Daoy (cell line): Measurements from ENCODE around the gene ADISSP. TPM values are rescaled to one million over a fixed set of nuclear protein-coding genes. Genes with fewer than 3 reads are reported as not detected.

ENCODE experiments used
- DNase-seq: peaks from one replicate; pipeline ENCODE4 v3.0.0-alpha.2; 2015; ENCODE audit warnings: low read depth
- total RNA-seq: library from RNA; depleted of rRNA; stranded (reverse); fragments of >200 nt; shearing (Covaris generic); gene quantifications from 2 replicates; pipeline ENCODE4 v1.2.3, GENCODE V29; 2014

ADISSP gene
- total RNA-seq, 1 experiment from 2014 or later = 40.4 TPM

DNA sequence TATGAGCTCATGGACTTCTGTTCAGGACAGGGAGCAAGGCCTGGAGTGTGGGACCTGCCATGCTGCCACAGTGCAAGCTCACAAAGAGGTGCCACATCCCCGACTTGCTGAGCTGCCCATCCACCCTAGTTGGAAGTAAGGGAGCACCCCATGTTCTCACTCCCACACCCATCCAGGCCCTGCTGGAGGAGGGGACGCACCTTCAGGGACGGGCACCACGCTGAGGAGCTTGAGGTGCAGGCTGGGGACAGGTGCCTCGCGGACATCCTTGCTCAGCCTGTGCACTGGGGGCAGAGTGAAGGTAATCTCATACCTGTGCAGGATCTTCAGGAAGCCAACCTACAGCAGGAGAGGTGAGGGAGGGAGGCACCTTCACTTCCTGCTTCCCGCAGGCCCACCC, 12.3 kb downstream of the ADISSP start:
- DNase-seq = no peak

DNA sequence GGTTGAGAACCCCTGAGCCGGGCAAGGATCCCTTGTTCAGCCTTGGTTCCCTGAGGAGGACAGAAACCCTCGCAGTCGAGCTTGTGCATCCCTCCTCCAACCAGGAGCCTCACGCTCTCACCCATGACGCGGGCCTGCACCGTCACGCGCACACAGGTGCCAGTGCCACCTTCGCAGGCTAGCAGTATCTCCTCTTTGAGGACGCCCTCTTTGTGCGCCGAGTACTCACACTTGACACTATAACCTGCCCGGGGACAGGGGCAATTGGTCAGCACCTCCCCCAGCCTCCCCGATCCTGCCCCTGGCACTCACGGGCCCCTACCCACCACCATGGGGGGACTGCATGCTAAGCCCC, 13.3 kb downstream of the ADISSP start:
- no peak for DNase-seq

DNA sequence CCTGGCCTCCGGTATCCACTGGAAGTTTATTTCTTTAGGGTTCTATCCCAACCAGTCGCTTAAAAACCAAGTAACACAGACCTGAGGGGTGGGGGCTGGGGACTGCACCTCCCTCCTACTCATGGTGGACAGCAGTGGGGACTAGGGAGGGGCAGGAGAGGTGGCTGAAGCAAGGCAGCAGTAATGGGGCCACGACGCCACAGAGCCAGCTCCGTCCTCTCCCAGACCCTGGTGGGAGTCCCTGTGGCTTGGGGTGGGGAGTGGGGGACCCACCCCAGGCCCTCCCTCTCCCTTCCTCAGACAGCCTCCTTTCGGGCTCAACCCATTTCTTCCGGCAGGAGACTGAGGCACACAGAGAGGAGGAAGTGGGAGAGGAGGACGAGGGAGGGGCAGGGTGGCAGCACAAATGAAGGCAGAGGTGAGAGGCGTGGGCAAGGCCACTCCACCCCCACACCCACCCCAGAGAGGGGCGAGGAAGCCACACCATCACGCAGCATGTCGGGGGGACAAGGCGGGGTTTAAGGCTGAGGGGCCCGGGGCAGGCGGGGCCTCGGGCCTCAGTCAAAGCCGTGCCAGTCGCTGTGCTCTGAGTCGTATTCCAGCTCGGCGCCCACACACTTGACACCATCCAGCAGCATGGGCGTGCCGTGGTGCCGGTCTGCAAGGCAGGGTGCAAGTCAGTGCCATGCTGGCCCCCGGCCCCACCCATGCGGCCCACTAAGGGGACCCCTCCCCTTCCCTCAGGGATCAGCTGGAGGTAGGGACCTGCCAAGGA, 13.9 kb downstream of the ADISSP start:
- DNase-seq = no peak

DNA sequence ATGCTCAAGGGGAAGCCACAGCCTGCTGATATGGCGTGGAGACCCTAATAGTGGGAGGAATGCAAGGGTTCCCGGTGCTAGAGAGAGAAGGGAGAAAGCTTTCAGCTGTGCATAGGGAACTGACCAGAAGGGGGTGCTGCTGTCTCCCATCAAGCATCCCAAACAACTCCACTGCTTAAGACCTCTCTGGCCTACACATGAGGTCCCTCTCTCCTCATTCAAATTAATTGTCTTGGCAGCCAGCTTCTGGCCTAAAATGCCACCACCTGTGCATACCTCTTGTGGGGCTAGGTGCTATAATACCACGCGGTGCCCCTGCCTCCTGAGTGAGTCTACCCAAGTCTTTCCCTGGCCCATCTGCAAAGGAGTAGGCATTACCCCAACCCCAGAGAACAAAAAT, 14.5 kb downstream of the ADISSP start:
- DNase-seq = peak; percentile 63

DNA sequence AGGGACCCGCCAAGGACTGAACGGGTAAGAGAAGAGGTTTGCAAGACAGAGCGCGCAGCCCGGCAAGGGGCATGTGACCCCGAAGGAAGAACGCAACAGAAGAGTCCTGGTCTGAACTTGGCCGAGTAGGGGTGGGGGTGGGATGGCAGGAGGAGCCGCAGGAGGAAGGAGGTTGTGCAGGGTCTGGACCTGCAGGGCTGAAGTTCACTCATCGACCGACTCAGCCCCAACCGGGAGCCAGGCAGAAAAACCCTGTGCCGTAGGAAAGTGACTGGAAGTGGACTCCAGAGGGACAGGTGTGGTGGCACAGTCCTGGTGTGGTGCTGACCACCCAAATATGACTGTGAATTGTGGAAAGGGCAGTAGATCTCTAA, 15.2 kb downstream of the ADISSP start:
- DNase-seq = no peak

DNA sequence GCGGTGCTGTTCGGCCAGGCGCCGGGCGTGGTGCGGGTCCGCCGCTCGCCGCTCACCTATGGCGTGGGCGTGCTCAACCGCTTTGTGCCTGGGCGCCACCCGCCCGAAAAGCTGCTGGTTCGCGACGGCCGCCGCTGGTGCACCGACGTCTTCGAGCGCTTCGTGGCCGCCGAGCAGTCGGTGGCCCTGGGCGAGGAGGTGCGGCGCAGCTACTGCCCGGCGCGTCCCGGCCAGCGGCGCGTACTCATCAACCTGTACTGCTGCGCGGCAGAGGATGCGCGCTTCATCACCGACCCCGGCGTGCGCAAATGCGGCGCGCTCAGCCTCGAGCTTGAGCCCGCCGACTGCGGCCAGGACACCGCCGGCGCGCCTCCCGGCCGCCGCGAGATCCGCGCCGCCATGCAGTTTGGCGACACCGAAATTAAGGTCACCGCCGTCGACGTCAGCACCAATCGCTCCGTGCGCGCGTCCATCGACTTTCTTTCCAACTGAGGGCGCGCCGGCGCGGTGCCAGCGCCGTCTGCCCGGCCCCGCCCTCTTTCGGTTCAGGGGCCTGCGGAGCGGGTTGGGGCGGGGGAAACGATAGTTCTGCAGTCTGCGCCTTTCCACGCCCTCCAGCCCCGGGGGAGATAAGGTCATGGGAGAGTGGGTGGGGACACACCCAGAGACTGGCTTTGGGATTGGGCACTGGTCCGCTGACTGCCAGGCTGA, 15.7 kb downstream of the ADISSP start:
- peak; percentile 70 for DNase-seq

DNA sequence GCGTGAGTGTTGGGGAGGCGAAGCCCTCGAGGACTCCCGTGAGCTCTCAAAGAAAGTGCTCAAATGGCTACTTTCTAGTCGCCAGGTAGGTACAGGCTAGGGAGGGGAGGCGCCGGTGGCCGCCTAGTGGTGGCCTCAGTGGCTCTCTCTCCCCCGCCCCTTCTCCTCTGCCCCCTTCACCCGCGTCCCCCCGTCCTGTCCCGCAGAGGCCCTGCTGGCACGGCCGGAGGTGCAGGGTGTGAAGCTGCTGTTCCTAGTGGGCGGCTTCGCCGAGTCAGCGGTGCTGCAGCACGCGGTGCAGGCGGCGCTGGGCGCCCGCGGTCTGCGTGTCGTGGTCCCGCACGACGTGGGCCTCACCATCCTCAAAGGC, 16.3 kb downstream of the ADISSP start:
- DNase-seq = no peak

DNA sequence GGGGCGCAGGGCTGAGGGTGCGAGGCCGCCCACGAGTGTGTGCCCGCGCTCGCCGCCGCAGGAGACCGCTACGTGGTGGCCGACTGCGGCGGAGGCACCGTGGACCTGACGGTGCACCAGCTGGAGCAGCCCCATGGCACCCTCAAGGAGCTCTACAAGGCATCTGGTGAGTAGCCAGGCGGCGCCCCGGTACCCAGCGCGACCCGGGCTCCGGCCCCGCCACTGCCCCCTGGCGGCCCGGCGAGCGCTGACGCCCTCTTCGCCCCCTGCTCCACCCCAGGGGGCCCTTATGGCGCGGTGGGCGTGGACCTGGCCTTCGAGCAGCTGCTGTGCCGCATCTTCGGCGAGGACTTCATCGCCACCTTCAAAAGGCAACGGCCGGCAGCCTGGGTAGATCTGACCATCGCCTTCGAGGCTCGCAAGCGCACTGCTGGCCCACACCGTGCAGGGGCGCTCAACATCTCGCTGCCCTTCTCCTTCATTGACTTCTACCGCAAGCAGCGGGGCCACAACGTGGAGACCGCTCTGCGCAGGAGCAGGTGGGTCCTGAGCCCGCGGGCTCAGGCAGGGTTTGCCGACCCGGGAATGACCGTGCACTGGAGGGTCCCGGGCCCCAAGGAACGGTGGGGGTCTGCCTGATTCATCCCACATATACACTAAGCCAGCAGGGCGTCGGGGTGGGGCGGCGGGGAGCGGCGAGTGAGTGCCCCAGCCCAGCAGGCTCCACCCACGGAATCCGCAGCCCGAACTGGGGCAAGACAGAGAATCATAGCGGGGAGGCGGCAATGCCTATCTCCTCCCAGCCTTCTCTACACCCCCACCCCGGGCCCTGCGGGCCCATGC, 17.6 kb downstream of the ADISSP start:
- no peak for DNase-seq

DNA sequence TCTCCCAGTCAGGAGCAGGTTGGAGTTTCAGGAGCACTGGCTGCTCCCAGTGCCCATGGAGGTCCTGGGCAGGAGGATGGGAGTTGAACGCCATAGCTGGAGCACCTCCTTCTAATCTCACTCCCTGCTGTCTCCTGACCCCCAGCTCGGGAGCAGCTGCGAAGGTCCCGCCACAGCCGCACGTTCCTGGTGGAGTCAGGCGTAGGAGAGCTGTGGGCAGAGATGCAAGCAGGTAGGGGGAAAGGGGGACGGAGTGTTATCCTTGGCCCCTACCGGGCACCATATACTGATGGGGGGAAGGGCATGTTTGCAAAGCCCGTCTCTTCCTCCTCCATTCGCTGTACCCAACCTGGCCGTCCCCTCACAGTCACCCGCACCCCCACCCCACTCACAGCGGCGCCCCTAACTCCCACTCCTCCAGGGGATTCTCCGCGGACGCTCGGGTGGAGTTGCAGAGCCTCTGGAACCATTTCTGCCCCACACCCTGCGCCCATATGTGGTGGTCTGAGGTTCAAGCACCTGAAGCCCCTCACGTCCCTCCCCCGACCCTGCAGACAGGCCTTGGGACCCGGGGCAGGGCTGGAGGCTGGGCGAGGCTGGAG, 18.4 kb downstream of the ADISSP start:
- DNase-seq = no peak

DNA sequence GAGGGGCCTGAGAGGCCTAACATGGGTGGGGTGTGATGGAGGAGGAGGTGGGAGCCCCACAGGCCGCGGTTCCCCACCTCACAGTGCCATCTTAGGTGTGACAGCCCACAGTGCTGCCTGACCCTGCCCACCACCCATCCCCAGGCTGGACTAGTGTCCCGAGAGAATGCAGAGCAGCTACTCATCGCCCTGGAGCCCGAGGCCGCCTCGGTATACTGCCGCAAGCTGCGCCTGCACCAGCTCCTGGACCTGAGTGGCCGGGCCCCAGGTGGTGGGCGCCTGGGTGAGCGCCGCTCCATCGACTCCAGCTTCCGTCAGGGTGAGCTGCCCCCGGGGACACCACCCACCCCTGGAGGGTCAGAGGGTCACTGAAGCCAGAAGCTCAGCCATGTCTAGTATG, 19.5 kb downstream of the ADISSP start:
- no peak for DNase-seq

DNA sequence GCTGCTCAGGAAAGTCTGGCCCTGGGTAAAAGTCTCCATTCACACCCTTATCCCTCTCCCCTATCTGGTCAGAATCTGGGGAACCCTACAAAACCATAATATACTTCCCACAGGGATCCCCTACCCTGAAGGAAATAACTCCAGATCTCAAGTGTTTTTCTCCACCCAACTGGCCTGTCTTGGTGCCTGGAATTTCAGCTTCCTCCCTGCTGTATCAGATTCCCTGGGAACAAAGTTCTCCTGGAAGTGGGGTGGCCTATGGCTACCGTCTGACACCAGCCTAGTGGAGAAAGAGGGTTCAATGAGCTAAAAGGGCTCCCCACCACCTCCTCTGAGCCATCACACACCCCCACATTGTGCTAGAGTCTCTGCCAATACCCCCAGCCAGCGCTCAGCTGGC, 20.1 kb downstream of the ADISSP start:
- no peak for DNase-seq

DNA sequence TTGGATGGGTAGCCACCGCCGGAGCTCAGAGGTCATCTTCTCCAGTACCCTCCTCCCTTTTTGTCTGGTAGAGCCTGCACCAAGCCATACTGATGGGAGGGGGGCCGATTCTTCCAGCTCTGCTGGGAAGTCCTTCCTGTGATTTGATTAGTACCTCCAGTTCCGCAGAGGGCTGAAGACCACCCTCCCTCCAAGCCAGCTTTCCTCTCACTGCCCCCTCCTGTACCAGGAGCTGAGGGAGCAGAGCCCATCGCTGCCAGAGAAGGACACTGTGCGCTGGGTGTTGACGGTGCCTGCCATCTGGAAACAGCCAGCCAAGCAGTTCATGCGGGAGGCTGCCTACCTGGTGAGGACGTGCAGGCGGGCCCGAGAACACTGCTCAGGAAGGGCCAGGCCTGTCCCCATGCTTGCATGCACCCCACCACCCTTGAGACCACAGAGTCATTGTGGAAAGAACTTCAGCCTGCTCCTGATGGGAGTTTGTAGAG, 21.8 kb downstream of the ADISSP start:
- DNase-seq = no peak

DNA sequence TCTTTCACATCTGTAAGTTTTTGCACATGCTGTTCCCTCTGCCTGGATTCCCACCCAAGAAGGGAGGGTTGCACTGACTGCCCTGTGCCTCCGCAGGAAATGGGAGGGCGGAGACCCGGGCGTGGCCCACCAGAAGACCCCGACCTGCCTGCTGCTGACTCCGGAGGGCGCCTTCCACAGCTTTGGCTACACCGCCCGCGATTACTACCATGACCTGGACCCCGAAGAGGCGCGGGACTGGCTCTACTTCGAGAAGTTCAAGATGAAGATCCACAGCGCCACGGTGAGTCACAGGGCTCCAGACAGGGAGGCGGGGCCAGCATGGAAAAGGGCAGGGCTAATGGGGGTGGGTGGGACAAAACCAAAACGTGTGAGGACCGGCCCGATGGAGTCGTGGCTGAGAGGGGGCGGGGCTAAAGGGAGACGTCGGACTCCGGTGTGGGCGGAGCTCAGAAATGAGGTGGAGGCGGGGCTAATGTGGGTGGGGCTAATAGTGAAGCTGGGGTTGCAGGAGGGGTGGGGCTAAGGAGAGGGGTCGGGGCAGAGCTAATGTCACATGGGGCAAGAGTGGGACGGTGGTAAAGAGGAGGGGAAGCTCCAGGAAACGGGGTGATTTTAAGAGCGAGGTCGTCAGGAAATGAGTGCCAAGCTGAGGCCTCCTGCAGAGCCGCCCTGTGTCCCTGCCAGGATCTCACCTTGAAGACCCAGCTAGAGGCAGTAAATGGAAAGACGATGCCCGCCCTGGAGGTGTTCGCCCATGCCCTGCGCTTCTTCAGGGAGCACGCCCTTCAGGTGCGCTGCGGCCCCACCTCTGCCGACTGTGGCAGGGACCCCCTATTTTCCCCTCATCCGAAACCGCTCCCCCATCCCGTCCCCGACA, 22.5 kb downstream of the ADISSP start:
- peak; percentile 65 for DNase-seq

DNA sequence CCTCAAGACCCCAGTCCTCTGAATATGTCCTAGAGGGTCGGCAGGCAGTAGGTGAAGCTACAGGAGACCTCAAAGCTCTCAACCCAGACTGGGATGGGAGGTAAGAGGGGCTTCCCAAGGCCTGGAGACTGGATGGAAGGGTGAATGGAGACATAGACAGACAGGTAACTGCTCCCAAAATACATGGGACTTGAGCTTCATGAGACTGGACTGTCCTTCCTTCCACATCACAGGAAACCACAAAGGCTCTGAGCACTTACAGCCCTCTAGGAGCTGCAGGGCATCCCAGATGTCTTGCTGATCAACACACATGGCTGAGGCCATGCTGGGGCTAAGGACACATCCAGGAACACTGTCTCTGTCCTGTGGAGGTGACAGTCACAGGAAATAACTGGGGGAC, 23.5 kb downstream of the ADISSP start:
- DNase-seq = no peak

DNA sequence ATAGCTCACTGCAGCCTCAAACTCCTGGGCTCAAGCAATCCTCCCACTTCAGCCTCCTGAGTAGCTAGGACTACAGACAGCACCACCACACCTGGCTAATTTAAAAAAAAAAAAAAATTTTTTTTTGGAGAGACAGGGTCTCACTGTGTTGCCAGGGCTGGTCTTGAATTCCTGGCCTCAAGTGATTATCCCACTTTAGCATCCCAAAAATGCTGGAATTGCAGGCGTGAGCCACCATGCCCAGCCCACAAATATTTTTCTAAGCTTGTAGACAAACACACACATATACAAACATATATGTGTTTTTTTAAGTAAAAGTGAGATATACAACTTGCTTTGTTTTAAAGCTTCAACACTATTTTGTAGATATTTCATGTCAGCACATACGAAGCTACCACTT, 24.3 kb downstream of the ADISSP start:
- no peak for DNase-seq

DNA sequence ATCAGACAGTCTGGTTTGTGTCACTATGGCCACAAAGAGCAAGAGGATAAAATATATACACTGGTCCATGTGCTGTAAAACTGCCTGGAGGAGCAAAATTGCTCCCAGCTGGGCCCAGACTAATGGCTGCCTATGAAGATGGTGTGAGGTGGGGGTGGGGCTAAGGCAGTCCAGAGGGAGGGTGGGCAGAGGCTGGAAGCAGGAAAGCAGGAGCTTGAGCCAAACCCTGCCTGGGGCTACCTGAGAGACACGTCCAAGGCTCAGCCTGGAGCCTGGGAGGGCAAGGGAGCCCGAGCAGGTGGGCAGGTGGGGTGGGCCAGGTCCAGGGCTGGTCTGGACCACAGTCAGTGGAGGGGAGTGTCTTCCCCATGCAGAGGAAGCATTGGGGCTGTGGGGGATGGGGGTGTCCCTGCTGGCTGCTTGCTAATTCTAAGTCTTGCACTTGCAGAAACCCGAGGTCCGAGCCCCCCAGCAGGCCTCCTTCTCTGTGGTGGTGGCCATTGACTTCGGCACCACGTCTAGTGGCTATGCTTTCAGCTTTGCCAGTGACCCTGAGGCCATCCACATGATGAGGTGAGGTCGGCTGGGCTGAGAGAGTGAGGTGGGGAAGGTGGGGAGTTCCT, 25.6 kb downstream of the ADISSP start:
- DNase-seq = no peak

DNA sequence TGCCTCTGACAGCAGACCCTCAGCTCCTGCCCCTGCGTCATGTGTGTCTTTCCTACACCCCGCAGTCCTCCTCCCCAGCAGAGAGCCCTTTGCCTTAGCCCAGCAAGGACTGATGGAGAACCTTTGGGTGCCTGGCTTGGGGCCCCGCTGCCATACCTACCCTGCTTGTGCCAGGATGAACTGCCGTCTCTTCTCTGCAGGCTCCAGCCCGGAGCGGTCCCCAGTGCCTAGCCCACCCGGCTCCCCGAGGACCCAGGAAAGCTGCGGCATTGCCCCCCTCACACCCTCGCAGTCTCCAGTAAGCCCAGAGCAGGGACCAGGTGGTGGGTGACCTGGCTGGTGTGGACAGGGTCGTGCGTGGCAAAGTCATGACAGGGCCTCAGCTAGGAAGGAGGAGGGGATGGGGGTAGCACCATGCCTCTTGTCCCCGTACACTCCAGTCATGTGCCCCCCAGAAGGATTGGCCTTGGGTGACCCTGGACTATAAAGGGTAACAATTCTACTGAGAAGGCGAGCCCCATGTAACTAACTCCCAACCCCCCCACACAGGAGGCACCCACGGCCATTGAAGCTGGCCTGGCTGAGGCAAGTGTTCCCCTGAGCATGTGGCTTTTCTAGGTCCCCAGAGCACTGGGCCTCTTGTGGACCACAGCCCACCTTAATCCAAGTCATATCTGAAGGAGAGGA, 26.8 kb downstream of the ADISSP start:
- no peak for DNase-seq

DNA sequence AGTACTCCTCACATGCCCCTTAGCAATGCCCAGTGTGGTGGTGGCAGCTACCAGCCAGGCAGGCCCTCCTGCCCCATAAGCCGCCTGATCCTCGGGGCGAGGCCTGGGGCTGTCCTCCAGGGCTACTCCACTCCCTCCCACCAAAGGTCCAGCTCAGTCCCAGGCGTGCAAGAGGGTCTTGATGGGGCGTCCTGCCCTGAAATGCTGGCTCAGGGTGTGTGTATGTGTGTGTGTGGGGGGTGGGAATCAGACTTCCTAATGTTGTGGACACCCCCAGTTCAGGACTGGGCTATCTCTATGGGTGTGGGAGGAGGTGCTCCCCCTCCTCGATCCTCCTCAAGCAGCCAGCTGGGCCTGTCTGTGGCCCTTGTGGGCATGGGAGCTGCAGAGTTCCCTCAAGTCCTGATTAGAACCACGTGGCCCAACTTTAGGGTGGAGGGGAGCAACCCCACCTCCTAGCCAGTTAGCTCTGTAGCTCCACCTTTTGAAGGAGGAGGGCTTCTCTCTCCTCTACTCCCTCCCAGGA, 27.6 kb downstream of the ADISSP start:
- DNase-seq = no peak

DNA sequence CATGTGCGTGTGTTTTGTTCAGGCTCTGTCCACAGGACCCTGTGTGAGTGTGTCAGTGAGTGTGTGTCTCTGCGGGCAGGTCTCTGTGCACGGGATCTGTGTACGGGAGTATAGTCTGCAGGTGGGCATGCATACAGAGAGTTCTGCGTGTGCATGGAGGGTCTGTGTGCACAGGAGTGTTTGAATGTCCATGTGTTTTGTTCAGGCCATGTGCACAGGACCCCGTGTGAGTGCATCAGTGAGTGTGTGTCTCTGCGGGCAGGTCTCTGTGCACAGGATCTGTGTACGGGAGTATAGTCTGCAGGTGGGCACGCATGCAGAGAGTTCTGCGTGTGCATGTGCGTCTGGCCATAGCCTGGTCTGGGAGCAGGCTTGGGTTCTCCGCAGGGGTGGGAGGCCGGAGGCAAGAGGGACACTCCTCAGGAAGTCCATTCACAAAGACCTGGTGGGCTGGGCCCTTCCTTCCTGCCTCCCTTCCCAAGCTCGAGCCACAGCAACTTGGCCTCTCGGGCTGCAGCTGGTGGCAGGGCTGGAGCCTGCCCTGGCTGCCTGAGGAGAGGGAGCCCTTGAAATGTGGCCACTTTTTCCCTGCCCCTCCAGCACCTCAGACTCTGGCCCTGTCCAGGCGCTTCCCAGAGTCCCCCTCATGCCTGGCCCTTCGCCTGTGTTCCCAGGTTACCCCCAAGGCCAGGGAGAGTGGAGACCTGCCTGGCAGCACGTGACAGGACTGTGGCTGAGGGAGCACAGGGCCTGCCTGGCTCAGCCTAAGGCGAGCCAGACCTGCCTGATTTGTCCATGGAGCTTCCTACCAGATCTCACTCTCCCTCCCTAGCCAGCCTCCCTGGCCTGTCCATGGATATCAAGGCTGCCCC, 28.3 kb downstream of the ADISSP start:
- no peak for DNase-seq
